GM19099 (cell line): Measurements from ENCODE around the gene THEMIS.

Experiments used
- POLR2A ChIP-seq: IDR thresholded peaks from 3 replicates; pipeline ENCODE4 v1.6.1; 2011; ENCODE audit warnings: low read depth; ENCODE audit not compliant: insufficient read length; ENCODE audit errors: extremely low read depth

THEMIS gene

GRCh38 chr6:127920804-127921203 is 19.9 kb upstream of the THEMIS start:
- no peak for TF ChIP-seq POLR2A

- no peak for TF ChIP-seq POLR2A
Observed at GRCh38 chr6:127918506-127919427, 17.9 kb upstream of the THEMIS start.

DNA sequence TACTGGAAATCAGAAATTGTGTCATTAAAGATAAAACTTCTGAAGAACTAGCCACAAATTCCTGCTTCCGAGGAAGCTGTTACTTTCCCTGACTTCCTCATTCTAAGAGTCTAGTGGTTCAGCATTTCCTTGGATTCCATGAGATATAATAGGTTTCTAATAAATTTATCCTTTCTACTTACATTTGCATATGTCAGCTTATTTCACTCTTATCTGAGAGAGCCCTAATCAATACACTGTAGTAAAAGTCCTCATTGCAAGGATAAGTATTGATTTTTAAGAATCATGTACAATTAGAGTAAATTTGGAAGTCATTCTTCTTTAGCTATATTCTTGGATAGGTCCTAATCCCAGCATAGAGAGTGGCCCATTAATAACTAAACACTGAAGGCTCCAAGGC is 16.9 kb upstream of the THEMIS start:
- no peak for TF ChIP-seq POLR2A

- TF ChIP-seq POLR2A, result no peak
Observed at GRCh38 chr6:127914240-127914639, 13.4 kb upstream of the THEMIS start.

DNA sequence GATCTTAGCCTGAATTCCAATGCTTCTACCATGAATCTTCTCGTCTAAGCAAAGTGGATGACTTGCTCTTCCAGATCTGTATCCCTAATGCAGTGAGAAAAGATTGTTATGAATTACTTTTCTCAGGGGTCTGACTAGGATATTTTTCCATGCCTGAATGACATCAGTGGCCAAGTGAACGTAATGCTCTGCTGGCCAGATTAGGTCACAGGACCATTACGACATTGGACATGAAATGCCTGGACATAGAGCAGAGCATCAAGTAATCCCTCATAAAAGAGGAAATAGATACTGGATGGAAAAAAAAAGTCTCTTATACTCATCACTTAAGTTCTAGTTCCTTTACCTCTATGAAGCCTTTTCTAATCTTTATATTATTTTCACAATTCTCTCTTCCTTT is 12.1 kb upstream of the THEMIS start:
- TF ChIP-seq POLR2A, result no peak

DNA sequence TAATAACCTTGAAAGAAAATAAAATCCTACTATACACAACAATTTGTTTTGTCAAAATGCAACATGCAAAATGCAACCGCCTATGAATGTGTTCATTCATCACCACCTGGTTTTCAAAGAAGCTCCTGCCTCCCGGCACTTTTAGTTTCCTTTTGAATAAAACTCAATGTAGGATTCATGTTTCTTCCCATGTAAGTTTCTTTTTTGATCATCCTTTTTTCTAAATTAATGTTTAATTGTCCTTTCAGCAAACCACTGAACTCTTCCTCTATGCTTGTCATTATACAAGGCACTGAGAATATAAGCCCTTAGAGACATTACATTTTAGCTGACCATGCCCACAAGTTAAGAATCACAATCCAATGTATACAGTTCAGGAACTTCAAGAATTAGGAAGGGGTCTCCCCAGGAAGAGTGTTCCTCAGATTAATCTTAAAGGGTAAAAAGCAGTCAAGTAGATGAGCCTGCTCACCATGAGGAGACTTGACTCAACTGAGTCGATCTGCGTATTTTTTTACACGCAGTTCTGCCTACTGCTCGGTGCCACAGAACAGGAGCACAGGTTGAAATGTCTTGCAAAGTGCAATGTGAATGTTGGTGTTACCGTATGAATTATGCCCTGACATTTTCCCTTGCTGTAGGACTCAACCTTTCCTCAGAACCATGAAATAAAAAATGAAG is 7.2 kb upstream of the THEMIS start:
- TF ChIP-seq POLR2A, result no peak

GRCh38 chr6:127904160-127904559 is 3.3 kb upstream of the THEMIS start:
- no peak for TF ChIP-seq POLR2A

DNA sequence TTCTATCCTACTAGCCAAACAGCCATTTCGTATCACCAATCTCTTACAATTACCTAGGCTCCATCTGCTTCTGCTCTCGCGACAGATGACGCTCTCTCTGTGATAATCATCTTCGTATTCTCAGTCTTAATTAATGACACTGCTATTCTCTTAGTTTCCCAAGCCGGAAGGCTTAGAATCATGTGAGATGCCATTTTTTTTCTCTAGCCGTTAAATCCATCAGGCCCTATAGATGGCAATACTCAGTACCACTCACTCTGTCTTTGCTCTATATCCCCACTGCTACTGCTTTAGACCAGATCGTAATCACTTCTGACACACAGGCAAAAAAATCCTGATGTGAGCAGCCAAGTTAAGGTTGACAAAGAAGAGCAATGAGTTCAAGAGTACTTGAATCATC is 2.1 kb upstream of the THEMIS start:
- TF ChIP-seq POLR2A, result no peak

GRCh38 chr6:127897484-127897883 is 3.4 kb downstream of the THEMIS start:
- TF ChIP-seq POLR2A, result no peak

DNA sequence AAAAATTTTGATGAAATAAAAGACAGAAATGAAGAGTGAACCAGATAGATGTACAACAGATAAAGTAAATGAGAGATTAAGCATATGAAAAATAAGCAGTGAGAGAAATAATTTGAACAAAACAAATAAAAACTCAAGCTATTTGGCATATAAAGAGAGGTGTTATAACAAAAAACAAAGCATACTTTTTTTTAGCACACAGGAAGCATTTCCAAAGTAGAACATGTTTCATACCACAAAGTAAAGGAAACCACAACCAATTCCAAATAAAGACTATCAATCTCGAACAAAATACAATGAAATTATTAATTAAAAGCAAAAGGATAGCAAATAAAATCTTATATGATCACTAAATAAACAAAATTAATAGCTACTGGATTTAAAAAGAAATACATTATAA is 6.8 kb downstream of the THEMIS start:
- TF ChIP-seq POLR2A, result no peak

DNA sequence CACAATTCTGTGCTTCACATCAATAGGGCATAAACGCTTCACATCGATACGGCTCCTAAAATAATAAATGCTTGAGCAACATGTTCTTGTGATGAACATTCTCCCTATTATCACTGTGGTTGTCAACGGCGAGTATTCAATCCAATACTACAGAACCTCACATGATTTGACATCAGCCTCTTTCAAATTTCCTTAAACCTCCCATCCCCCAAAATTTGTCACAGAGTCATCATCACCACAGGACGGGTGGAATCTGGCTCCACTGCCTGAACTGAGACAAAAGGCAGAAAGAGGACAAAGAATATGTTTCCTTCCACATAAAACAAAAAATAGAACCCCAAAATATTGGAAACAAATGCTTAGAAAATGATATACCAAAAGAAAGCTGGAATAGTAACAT is 7.3 kb downstream of the THEMIS start:
- TF ChIP-seq POLR2A, result no peak

GRCh38 chr6:127891731-127892326 is 9.0 kb downstream of the THEMIS start:
- TF ChIP-seq POLR2A, result no peak

DNA sequence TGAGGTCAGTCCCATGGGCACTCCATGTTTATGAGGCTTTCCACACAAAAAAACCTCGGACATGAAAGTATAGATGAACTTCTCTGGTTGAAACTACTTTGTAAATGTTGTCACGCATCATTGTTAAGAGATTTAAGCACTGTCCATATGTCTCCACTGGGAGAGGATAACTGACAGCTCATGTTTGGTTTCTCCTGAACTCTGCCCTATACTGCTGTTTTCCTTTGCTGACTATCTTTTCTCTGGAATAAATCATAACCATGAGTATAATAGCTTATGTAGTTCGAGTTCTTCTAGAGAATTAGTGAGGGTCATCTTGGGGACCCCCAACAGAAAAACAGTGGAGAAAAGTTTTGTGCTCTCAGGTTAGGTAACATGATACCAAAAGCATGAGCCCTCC is 14.3 kb downstream of the THEMIS start:
- TF ChIP-seq POLR2A, result no peak

DNA sequence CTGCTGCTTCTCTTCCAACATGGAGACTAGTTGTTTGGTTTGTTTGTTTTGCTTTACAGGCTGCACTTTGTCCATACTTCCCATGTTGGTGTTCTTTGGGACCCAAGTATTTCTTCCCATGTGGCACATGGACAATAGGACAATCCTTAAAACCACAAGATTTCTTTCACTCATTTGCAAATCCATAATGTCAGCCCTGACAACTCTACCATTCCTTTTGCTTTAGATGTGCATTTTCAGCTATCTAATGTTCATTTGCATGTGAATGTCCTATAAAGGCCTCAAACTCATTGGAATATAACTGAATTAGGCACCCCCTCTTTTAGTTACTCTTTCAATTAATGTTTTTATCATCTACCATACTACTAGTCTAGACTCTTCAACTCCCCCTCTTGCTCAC is 16.7 kb downstream of the THEMIS start:
- TF ChIP-seq POLR2A, result no peak

GRCh38 chr6:127880429-127880828 is 20.4 kb downstream of the THEMIS start:
- TF ChIP-seq POLR2A, result no peak

DNA sequence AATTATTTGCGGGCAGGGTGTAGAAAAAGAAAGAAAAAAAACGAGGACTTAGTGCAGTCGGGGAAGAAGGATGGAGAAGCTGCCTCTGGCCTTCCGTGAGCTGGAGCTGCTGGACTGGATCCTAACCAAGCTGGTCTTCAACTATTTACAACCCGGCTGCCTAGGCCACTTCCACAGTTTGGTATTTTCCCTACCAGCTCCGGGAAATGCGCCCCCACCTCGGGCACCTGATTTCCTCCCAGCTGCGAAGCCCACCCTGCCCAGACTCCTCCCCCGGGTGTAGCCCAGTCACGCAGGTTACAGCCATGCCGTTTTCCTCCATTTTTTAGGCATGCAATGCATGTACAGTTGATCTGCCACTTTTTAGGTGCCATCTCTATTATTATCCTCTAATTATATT is 21.2 kb downstream of the THEMIS start:
- TF ChIP-seq POLR2A, result no peak
